ENCODE results near the gene ZMYND8. TPM values are rescaled to one million over a fixed set of nuclear protein-coding genes. Genes with fewer than 3 reads are reported as not detected.
"Not testable (repeated sequence)": the region's sequence is repeated elsewhere in the genome, so short reads cannot be mapped to it uniquely, and the experiment has no call there.

ZMYND8 gene
- polyA plus RNA-seq, 3 donors, result 1.4 to 13.8 (median 5.8) TPM

DNA sequence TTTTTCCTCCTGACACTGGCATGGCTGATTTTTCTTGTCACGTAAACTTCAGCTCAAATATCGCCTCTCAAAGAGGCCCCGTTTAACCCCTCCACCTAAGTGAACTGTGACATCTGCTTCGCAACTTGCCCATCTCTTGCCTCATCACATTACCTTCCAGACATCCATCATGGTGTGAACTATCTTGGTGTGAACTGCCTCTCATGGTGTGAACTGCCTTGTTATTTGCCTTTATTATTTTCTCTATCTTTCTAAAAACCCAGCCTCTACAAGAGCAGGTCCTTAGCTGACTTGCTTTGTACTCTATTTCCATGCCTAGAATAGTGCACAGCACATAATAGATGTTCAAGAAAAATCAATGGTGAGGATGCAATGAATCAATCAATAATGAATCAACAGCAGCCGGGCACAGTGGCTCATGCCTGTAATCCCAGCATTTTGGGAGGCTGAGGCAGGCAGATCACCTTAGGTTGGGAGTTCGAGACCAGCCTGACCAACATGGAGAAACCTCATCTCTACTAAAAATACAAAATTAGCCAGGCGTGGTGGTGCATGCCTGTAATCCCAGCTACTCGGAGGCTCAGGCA is 95.9 kb downstream of the ZMYND8 start:
- H3K36me3 ChIP-seq (replicated peaks in 1 of 2; ENCODE audit: control insufficient read depth in 1 of 2, insufficient read depth in 2 of 2, low read length in 2 of 2), result peaks cover 42 to 90% of the 10 kb centered on the region in 2 donors
- intact Hi-C loops (cut with micrococcal nuclease); H3K4me3 Mint-ChIP-seq; H3K27me3 ChIP-seq (ENCODE audit: control insufficient read depth in 2 of 2, insufficient read depth in 2 of 2, low read length in 2 of 2); H3K27me3 Mint-ChIP-seq (ENCODE audit: low read depth in 3 of 3); H2AFZ ChIP-seq (ENCODE audit: insufficient read depth, low read depth, low read length, poor library complexity, severe bottlenecking); H3K4me3 ChIP-seq (replicated peaks in 1 of 3; ENCODE audit: low read depth in 2 of 3, low read length in 3 of 3); H3K9ac ChIP-seq (ENCODE audit: insufficient read depth, low read length, poor library complexity, severe bottlenecking); H3K4me2 ChIP-seq (replicated peaks; ENCODE audit: extremely low read depth, low read length, poor library complexity, severe bottlenecking); H3K9me3 Mint-ChIP-seq; H3K79me2 ChIP-seq (ENCODE audit: insufficient read depth, low read length); DNase-seq; H3K4me1 ChIP-seq (ENCODE audit: control insufficient read depth in 1 of 2, insufficient read depth in 2 of 2, low read length in 2 of 2); H3K9me3 ChIP-seq (replicated peaks in 1 of 2; ENCODE audit: control insufficient read depth in 1 of 2, insufficient read depth in 1 of 2, low read length in 2 of 2); H3K4me1 Mint-ChIP-seq: not testable (repeated sequence)
- Mint-ChIP-seq H3K27ac (peak overlapping the region in 2 of 7 donors; percentile 29 to 35), H3K36me3 (peaks cover 57 to 82% of the 10 kb centered on the region in 2 donors)
- WGBS (ENCODE audit: insufficient coverage), result 95% methylated on average over 6 of the region's 8 CpGs
- peak overlapping the region in 1 of 2 donors; percentile 26 for H3K27ac ChIP-seq (ENCODE audit: low read depth in 1 of 2, low read length in 2 of 2)
- peaks cover 42% of the 10 kb centered on the region for H4K20me1 ChIP-seq (ENCODE audit: insufficient read depth, low read length)

DNA sequence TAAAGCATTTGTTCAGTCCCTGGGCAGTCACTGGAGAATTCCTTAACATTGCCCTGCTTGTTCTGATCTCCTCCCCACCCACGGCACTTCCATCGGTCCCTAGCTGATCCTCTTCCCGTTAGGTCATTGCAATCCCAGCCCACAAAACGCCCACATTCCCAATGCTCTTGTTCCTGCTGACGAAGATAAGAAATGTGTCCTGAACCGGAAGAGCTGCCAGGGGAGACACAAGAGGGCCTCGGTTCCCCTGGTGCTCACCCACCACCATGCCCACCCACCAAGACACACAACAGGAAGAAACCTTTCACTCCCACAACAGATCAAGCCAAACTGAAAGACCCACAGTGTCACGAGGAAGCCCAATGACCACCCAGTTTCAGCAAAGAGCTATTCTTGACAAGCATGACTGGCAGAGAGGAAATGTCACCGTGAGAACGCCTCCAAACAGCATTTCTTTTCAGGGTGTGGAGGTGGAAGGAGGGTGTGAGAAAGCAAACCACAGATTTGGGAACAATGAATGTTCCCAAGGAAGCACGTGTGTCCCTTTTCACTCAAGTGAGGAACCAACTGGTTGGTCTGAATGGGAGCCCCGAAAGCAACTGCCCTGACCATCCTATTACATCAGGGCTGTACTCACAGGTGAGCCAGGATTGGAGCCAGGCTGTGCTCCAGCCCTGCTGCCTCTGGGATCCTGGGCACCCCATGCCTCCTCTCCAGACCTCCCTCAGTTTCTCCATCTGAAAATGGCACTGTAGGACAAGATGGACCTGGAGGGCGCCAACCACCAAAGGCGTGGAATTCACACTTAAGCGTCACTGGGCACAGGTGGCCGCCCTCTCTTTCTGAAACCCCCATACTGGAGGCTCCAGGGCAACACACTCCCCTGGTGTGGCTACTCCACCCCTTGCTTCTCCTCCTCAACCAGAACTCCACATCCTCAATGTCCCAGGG is 97.5 kb downstream of the ZMYND8 start:
- H3K27me3 ChIP-seq (ENCODE audit: control insufficient read depth in 2 of 2, insufficient read depth in 2 of 2, low read length in 2 of 2), result no peaks in the 10 kb centered on the region
- peaks cover 9% of the 10 kb centered on the region for H3K4me1 Mint-ChIP-seq
- no peak overlapping the region for H3K4me3 Mint-ChIP-seq
- no peaks in the 10 kb centered on the region for H3K9me3 Mint-ChIP-seq
- no peak overlapping the region for H3K4me2 ChIP-seq (replicated peaks; ENCODE audit: extremely low read depth, low read length, poor library complexity, severe bottlenecking)
- no peaks in the 10 kb centered on the region for H3K9me3 ChIP-seq (replicated peaks in 1 of 2; ENCODE audit: control insufficient read depth in 1 of 2, insufficient read depth in 1 of 2, low read length in 2 of 2)
- intact Hi-C loops (cut with micrococcal nuclease), result no loop called here
- 63% methylated on average over 13 of the region's 16 CpGs for WGBS (ENCODE audit: insufficient coverage)
- H3K4me1 ChIP-seq (ENCODE audit: control insufficient read depth in 1 of 2, insufficient read depth in 2 of 2, low read length in 2 of 2), result no peaks in the 10 kb centered on the region
- H3K27ac ChIP-seq (ENCODE audit: low read depth in 1 of 2, low read length in 2 of 2), result no peak overlapping the region
- H4K20me1 ChIP-seq (ENCODE audit: insufficient read depth, low read length), result peaks cover 49% of the 10 kb centered on the region
- peaks cover 10% of the 10 kb centered on the region for H3K79me2 ChIP-seq (ENCODE audit: insufficient read depth, low read length)
- H3K27me3 Mint-ChIP-seq (ENCODE audit: low read depth in 3 of 3), result no peaks in the 10 kb centered on the region
- peak overlapping the region in 6 of 7 donors; percentile 4 to 76 (median 35) for H3K27ac Mint-ChIP-seq
- peaks cover 44 to 93% of the 10 kb centered on the region in 2 donors for H3K36me3 ChIP-seq (replicated peaks in 1 of 2; ENCODE audit: control insufficient read depth in 1 of 2, insufficient read depth in 2 of 2, low read length in 2 of 2)
- H3K9ac ChIP-seq (ENCODE audit: insufficient read depth, low read length, poor library complexity, severe bottlenecking), result no peak overlapping the region
- H2AFZ ChIP-seq (ENCODE audit: insufficient read depth, low read depth, low read length, poor library complexity, severe bottlenecking), result no peak overlapping the region
- TF ChIP-seq, protein P1, sequence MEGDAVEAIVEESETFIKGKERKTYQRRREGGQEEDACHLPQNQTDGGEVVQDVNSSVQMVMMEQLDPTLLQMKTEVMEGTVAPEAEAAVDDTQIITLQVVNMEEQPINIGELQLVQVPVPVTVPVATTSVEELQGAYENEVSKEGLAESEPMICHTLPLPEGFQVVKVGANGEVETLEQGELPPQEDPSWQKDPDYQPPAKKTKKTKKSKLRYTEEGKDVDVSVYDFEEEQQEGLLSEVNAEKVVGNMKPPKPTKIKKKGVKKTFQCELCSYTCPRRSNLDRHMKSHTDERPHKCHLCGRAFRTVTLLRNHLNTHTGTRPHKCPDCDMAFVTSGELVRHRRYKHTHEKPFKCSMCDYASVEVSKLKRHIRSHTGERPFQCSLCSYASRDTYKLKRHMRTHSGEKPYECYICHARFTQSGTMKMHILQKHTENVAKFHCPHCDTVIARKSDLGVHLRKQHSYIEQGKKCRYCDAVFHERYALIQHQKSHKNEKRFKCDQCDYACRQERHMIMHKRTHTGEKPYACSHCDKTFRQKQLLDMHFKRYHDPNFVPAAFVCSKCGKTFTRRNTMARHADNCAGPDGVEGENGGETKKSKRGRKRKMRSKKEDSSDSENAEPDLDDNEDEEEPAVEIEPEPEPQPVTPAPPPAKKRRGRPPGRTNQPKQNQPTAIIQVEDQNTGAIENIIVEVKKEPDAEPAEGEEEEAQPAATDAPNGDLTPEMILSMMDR (IDR thresholded peaks at IDR 0.05), result no peak
- no peak for DNase-seq
- peaks cover 61 to 87% of the 10 kb centered on the region in 2 donors for H3K36me3 Mint-ChIP-seq
- H3K4me3 ChIP-seq (replicated peaks in 1 of 3; ENCODE audit: low read depth in 2 of 3, low read length in 3 of 3), result no peak overlapping the region

All from CD14-positive monocyte (primary cell).